HepG2 (cell line): Measurements from ENCODE around the gene FFAR1. TPM values are rescaled to one million over a fixed set of nuclear protein-coding genes. Genes with fewer than 3 reads are reported as not detected.

ENCODE experiments used
- ATM ChIP-seq: fragments of 450-650 bp; IDR thresholded peaks from 2 replicates; pipeline ENCODE4 v1.7.1; 2017; ENCODE audit warnings: mild to moderate bottlenecking, borderline replicate concordance
- DBP ChIP-seq: sonication (generic); formaldehyde crosslinking; IDR thresholded peaks from 2 replicates; pipeline ENCODE4 v1.4.0; 2020; ENCODE audit warnings: missing genetic modification reagents; ENCODE audit errors: not compliant biosample characterization
- GRHL1 ChIP-seq: sonication (generic); formaldehyde crosslinking; conservative IDR thresholded peaks from 2 replicates; pipeline ENCODE4 v1.8.0; 2022; ENCODE audit warnings: missing genetic modification reagents
- MTA1 ChIP-seq: sonication (generic); formaldehyde crosslinking; IDR thresholded peaks from 2 replicates; pipeline ENCODE4 v1.4.0; 2020; ENCODE audit warnings: missing genetic modification reagents, mild to moderate bottlenecking, borderline replicate concordance
- NCOA1 ChIP-seq: sonication (generic); formaldehyde crosslinking; IDR thresholded peaks from 2 replicates; pipeline ENCODE4 v1.9.0; 2021; ENCODE audit warnings: missing genetic modification reagents
- NONO ChIP-seq, 2 experiments: fragments of 450-650 bp in 1 of 2; sonication (generic) in 1 of 2; formaldehyde crosslinking in 1 of 2; IDR thresholded peaks in 1 of 2; conservative IDR thresholded peaks in 1 of 2; 2 replicates each; pipeline versions ENCODE4 v1.6.1 to v1.8.0; 2017 to 2022; ENCODE audit warnings: mild to moderate bottlenecking in 1 of 2, missing genetic modification reagents in 1 of 2, moderate library complexity in 1 of 2
- SMARCC2 ChIP-seq: fragments of 450-650 bp; IDR thresholded peaks from 2 replicates; pipeline ENCODE4 v1.6.1; 2017; ENCODE audit warnings: antibody characterized with exemption, mild to moderate bottlenecking
- SNRNP70 ChIP-seq: fragments of 200-400 bp; formaldehyde crosslinking; IDR thresholded peaks from 2 replicates; pipeline ENCODE4 v1.6.1; 2017; ENCODE audit warnings: mild to moderate bottlenecking, low read depth, low read length, moderate library complexity
- SOX6 ChIP-seq, 2 experiments: fragments of 450-650 bp in 1 of 2; sonication (generic) in 1 of 2; formaldehyde crosslinking in 1 of 2; IDR thresholded peaks; 2 replicates each; pipeline versions ENCODE4 v1.4.0 to v1.6.1; 2017 to 2020; ENCODE audit warnings: antibody characterized with exemption in 1 of 2, mild to moderate bottlenecking in 1 of 2, missing genetic modification reagents in 1 of 2
- SP4 ChIP-seq: sonication (generic); formaldehyde crosslinking; IDR thresholded peaks from 2 replicates; pipeline ENCODE4 v1.8.1; 2023; ENCODE audit warnings: mild to moderate bottlenecking, missing genetic modification reagents
- TRIM22 ChIP-seq: fragments of 450-650 bp; IDR thresholded peaks from 2 replicates; pipeline ENCODE4 v1.6.1; 2017
- ZC3H13 ChIP-seq: sonication (generic); formaldehyde crosslinking; IDR thresholded peaks from 2 replicates; pipeline ENCODE4 v1.8.1; 2023; ENCODE audit warnings: mild to moderate bottlenecking, missing genetic modification reagents, moderate library complexity
- ZNF18 ChIP-seq: sonication (generic); formaldehyde crosslinking; IDR thresholded peaks from 2 replicates; pipeline ENCODE4 v1.8.0; 2022; ENCODE audit warnings: mild to moderate bottlenecking, missing genetic modification reagents; ENCODE audit not compliant: insufficient replicate concordance
- ZNF256 ChIP-seq: sonication (generic); formaldehyde crosslinking; conservative IDR thresholded peaks from 2 replicates; pipeline ENCODE4 v1.4.0; 2020; ENCODE audit warnings: missing genetic modification reagents
- ZNF484 ChIP-seq: sonication (generic); formaldehyde crosslinking; IDR thresholded peaks from 2 replicates; pipeline ENCODE4 v1.5.1; 2020; ENCODE audit warnings: mild to moderate bottlenecking, low read depth, missing genetic modification reagents, borderline replicate concordance
- ZNF513 ChIP-seq: sonication (generic); formaldehyde crosslinking; conservative IDR thresholded peaks from 2 replicates; pipeline ENCODE4 v1.5.0; 2020; ENCODE audit warnings: missing genetic modification reagents
- ZNF549 ChIP-seq: sonication (generic); formaldehyde crosslinking; IDR thresholded peaks from 2 replicates; pipeline ENCODE4 v1.5.0; 2020; ENCODE audit warnings: missing genetic modification reagents
- ZNF570 ChIP-seq: sonication (generic); formaldehyde crosslinking; IDR thresholded peaks from 2 replicates; pipeline ENCODE4 v1.4.0; 2020; ENCODE audit warnings: mild to moderate bottlenecking, missing genetic modification reagents, borderline replicate concordance
- ZNF709 ChIP-seq: sonication (generic); formaldehyde crosslinking; IDR thresholded peaks from 2 replicates; pipeline ENCODE4 v1.5.0; 2020; ENCODE audit warnings: mild to moderate bottlenecking, missing genetic modification reagents
- ZNF891 ChIP-seq: sonication (generic); formaldehyde crosslinking; IDR thresholded peaks from 2 replicates; pipeline ENCODE4 v1.5.0; 2020; ENCODE audit warnings: mild to moderate bottlenecking, missing genetic modification reagents
- polyA plus RNA-seq, 8 experiments: library from polyadenylated mRNA; depleted of rRNA in 3 of 8; stranded (reverse) in 7 of 8; unstranded in 1 of 8; fragments of >200 nt; fragmentation: Illumina TruSeq in 4 of 8; extraction: Trizol in 4 of 8; gene quantifications; 2 replicates each; pipeline versions ENCODE4 v1.2.1 to v1.2.3, GENCODE V29; 2011 to 2016; ENCODE audit warnings: low read depth in 4 of 8, missing spikeins in 1 of 8, mixed read lengths in 1 of 8; ENCODE audit not compliant: insufficient read depth in 1 of 8
- total RNA-seq, 5 experiments: library from RNA; depleted of rRNA; stranded (reverse); fragments of >200 nt; fragmentation: Illumina TruSeq; extraction: Trizol; gene quantifications; 2 replicates each; pipeline ENCODE4 v1.2.3, GENCODE V29; 2016; ENCODE audit warnings: low read depth in 1 of 5

The FFAR1 gene
- total and polyA plus RNA-seq, 2 of the 13 experiments (the other 11 are each of a cell fraction or from before 2014, with no cell fraction given) = not detected

- no peak for TF ChIP-seq MTA1 (CRISPR knock-in tag)
- TF ChIP-seq SMARCC2 = no peak
- no peak for TF ChIP-seq NCOA1 (CRISPR knock-in tag)
- TF ChIP-seq NONO (IDR thresholded peaks at IDR 0.05) = 0 out of 2 replicates have a peak, but pooled peaks have one; percentile 5
- TF ChIP-seq NONO (CRISPR knock-in tag; conservative IDR thresholded peaks at IDR 0.05) = no peak
- TF ChIP-seq ZNF891 (CRISPR knock-in tag) = no peak
- TF ChIP-seq GRHL1 (CRISPR knock-in tag) = no peak
- TF ChIP-seq ZC3H13 (CRISPR knock-in tag) = no peak
- no peak for TF ChIP-seq ZNF549 (CRISPR knock-in tag)
- no peak for TF ChIP-seq ZNF513 (CRISPR knock-in tag)
- TF ChIP-seq ZNF18 (CRISPR knock-in tag) = no peak
- no peak for TF ChIP-seq ZNF256
- no peak for TF ChIP-seq SP4 (CRISPR knock-in tag)
- no peak for TF ChIP-seq ZNF484 (CRISPR knock-in tag)
- 0 out of 2 replicates have a peak, but pooled peaks have one; percentile 34 for TF ChIP-seq ATM
- TF ChIP-seq ZNF709 (CRISPR knock-in tag) = no peak
- TF ChIP-seq ZNF570 = no peak
- TF ChIP-seq DBP (CRISPR knock-in tag) = no peak
- 0 out of 2 replicates have a peak, but pooled peaks have one; percentile 35 for TF ChIP-seq TRIM22
- TF ChIP-seq SNRNP70 = no peak
- TF ChIP-seq SOX6 (IDR thresholded peaks at IDR 0.05) = 0 out of 2 replicates have a peak, but pooled peaks have one; percentile 19
- TF ChIP-seq SOX6 (CRISPR knock-in tag; IDR thresholded peaks at IDR 0.05) = no peak
Observed at GRCh38 chr19:35392742-35393715, 45.3 kb downstream of the FFAR1 start (continued).
